Stimulated activated CD4-positive, alpha-beta T cell treated with anti-CD3 and anti-CD28 coated beads, Interleukin-15, amount 100 ng/mL, for 48 hours (primary cell): ENCODE results near the gene ACSL5.
"Not testable (repeated sequence)": the region's sequence is repeated elsewhere in the genome, so short reads cannot be mapped to it uniquely, and the experiment has no call there.

Source experiments
- DNase-seq, 2 donors: peaks; one replicate each; pipeline ENCODE4 v3.0.0-alpha.2; 2020; ENCODE audit warnings: low read depth in 2 of 2

Gene ACSL5

DNA sequence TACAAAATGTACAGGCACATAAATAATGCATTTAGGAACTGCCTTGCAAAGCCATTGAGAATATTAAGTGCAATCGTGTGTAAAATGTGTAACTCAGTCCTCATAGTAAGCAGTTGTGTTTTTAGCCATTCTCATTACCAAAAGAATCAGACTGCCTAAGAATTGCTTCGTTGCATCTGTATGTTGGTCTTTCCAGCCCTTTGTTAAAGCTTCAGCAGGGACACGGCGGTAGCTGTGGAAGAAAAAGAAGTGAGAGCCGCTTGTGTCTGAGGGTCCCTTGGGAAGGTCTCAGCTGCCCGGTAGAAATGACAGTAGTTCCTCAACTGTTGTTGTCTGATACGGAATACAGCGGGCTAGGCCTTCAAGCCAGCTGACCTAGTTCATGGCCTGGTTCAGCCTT, 22.8 kb upstream of the ACSL5 start:
- DNase-seq, result no peak

- DNase-seq, result no peak
Measured at GRCh38 chr10:112352044-112352443, 21.9 kb upstream of the ACSL5 start.

GRCh38 chr10:112353046-112353445, 20.9 kb upstream of the ACSL5 start:
- no peak for DNase-seq

DNA sequence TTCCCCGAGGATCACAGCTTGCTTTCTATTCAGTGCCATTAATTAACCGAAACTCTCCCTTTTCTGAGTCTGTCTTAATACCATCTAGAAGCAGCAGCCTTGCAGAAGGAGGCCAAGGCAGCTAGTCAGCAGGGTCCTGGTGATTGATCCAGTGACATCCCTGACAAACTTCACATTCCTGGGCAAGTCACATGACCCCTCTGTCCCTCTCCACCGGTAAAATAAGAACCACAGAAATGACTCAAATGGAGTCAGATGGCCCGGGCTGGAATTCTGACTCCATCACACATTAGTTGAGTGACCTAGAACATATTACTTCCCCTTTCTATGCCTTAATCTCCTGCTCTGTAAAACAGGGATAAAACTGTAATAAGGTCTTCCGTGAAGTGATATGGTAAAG, 17.2 kb upstream of the ACSL5 start:
- DNase-seq, result no peak

DNA sequence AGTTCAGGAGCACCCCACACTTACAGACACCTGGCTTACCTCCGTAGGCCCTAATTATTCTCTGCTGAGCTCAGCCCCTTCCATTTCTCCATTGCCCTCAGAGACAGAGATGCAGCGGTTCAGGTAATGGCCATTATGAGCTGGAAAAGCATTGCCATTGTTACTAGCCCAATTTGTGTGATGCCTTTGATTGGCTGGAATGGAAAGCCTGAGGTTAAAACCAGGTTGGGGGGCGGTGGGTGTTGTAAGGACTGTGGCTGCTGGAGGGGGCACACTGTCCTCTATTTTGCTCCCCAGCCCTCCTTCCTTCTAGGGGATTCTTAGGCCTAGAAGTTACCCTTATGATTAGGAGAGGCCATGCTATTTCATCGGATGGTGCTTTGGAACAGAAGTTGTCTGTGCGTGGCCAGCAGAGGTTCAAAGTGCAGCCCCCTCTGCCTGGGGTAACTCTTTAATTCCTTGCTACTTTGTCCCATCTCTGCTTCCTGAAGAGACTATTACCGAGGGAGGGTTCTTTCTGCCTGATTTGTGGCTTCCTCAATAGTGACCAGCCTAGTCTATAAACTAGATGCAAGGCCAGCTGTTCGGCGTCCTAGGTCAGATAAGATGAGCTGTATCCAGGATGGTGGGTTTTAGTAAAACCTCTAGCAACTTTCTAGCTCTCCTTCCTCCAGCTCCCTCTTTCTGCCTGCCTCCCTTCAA, 14.2 kb upstream of the ACSL5 start:
- DNase-seq, result no peak

GRCh38 chr10:112360308-112361270, 13.3 kb upstream of the ACSL5 start:
- DNase-seq, result no peak

DNA sequence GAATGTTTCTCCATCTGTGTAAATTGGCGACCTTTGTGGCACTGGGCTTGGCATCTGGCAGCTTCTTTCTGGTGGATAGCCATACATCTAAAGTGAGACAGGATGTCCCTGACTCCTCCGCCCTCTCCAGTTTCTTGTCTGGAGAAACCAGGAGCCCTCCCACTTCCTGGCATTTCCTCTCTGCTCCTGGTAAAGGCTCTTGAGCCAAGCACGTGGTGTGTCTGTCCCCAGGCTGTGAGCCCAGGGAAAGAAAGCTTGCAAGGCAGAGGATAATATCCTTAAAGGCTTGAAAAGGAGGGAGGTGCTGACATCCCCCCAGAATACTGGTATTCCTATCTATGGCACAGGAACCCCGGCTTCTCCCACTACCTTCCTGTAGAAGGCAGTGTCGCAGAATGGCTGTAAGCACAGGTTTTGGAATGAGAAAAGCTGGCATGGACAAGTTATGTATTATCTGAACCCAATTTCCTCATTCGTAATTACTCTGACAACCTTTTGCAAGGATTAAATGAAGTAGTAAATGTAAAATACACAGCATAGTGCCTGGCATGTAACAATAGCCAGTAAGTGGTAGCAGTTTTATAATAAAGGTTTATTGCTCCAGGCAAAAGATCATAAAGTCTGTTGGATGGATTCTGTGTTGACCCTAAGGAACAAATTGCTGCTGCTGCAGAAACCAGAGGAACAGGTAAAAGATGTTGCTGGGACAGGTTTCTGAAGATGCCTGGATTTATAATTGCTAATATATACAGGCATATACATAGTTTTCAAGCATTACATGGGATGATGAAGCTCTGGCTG, 11.8 kb upstream of the ACSL5 start:
- DNase-seq, result no peak

DNA sequence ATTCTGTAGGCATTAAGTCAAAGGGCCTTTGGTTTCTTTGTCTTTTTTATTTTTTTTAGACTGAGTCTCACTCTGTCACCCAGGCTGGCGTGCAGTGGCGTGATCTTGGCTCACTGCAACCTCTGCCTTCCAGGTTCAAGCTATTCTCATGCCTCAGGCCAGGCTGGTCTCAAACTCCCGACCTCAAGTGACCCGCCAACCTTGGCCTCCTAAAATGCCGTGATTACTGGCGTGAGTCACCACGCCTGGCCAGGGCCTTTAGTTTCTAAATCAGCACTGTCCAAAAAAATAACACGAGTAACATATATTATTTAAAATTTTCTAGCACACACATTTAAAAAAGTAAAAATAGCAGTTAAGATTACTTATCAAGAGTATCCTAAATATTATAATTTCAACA, 11.1 kb upstream of the ACSL5 start:
- DNase-seq, result no peak

- no peak for DNase-seq
Measured at GRCh38 chr10:112363696-112364688, 9.9 kb upstream of the ACSL5 start.

- DNase-seq, result no peak
Measured at GRCh38 chr10:112365014-112365432, 8.9 kb upstream of the ACSL5 start.

- no peak for DNase-seq
Measured at GRCh38 chr10:112365451-112365850, 8.5 kb upstream of the ACSL5 start.

DNA sequence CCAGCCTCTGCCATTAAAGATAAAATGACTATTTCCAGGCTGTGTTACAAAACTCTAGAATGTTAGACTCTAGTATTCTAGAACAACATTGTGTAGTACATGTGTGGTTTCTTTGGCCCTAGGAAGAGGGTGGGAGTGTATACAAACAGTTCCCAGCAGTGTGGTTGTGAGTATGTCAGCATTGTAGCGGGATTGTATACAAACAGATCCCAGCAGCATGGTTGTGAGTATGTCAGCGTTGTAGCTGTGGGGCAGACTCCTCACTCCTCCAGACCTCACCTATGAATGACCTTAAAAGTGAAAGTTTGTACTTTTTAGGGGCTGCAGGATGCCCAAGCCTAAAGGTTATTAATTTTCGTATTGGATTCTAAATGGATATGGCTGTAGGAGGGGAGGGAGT, 6.9 kb upstream of the ACSL5 start:
- no peak for DNase-seq

DNA sequence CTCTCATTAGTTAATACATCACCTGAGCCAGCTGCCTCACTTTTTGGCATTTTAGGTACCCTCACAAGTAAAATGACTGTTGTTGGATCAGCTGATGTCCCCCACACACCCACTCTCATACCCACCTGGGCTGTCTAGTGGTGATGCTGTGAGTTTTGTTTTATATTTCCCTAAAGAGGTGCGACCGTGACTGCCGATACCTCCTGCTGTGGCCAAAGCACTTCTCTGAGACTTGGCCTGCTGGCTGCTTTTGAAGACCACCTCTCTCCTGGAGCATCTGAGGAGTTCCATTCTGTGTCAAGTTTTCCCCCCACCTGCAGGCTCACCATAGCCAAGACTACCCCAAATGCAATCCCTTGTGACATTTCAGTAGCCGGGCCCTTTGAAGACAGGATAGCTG, 6.4 kb upstream of the ACSL5 start:
- DNase-seq, result no peak

- DNase-seq, result no peak
Measured at GRCh38 chr10:112369495-112370423, 4.2 kb upstream of the ACSL5 start.

GRCh38 chr10:112370424-112370819, 3.5 kb upstream of the ACSL5 start:
- no peak for DNase-seq

DNA sequence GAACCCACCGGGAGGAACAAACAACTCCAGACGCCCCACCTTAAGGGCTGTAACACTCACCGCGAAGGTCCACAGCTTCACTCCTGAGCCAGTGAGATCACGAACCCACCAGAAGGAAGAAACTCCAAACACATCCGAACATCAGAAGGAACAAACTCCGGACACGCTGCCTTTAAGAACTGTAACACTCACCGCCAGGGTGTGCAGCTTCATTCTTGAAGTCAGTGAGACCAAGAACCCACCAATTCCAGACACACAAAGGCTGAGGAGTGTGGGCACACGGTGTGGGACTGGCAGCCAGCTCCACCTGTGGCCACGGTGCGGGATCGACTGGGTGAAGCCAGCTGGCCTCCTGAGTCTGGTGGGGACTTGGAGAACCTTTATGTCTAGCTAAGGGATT, 2.6 kb upstream of the ACSL5 start:
- not testable (repeated sequence) for DNase-seq

- not testable (repeated sequence) for DNase-seq
Measured at GRCh38 chr10:112372182-112372810, 1.6 kb upstream of the ACSL5 start.

DNA sequence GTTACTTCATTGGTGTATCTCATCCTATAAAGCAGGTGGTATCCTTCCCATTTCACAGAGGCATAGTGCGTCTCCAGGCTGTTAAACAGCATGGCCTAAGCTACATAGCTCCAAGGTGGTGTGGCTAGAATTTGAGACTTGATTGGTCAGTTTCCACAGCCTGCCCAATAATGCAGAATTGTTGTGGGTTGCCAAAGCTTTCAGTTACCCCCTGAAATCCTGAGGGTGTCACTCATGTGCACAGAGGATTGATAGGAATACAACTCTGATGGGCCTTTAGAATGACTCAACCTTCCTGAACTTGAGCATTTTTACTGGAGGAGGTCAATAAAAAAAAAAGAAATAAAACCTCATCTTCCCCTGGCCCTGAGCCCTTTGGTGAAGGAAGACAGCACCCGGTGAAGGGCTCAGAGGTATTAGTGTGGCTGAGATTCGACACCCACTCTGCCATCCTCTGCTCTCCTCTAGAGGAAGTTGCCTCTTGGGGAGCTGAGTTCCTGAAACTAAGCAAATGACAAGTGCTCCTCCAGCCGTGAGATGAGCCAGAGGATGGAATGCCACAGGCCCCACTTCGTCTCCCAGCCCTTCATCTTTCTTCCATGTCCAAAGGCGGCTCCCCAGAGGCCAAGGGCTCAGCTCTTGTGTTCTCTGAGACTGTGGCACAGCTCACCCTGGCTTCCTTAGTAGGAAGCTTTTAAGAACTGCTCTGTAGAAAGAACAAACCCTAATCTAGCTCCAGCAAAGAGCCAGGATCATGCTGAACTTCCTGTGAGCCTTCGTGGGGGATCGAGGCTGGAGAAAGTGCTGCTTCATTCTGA, 1.0 kb downstream of the ACSL5 start:
- peak in 1 of 2 donors; percentile 4 for DNase-seq
